Activated effector memory CD4-positive, alpha-beta T cell treated with Interleukin-2 at 50 U/mL for 16 hours (primary cell): ENCODE data around the gene ARRDC5.
"Not testable (repeated sequence)": the region's sequence is repeated elsewhere in the genome, so short reads cannot be mapped to it uniquely, and the experiment has no call there.

Experiments used
- DNase-seq: peaks from one replicate; pipeline ENCODE4 v3.0.0-alpha.2; 2020

Gene ARRDC5

GRCh38 chr19:4909897-4910593, 7.3 kb upstream of the ARRDC5 start:
- peak; percentile 90 for DNase-seq

GRCh38 chr19:4909156-4909896, 6.6 kb upstream of the ARRDC5 start, which contains the start of gene UHRF1:
UHRF1 (plus strand) TSS chr19:4909501; CDS start chr19:4910886, 1,385 bp downstream.
- no peak for DNase-seq

- no peak for DNase-seq
These were observed 6.1 kb upstream of the ARRDC5 start for GRCh38 chr19:4908781-4909155.

- no peak for DNase-seq
These were observed 5.7 kb upstream of the ARRDC5 start for GRCh38 chr19:4908360-4908759.

- no peak for DNase-seq
These were observed 4.3 kb upstream of the ARRDC5 start for GRCh38 chr19:4906963-4907362.

GRCh38 chr19:4904481-4904880, 1.8 kb upstream of the ARRDC5 start:
- no peak for DNase-seq

GRCh38 chr19:4900879-4901278, 1.8 kb downstream of the ARRDC5 start:
- not testable (repeated sequence) for DNase-seq

- DNase-seq = no peak
These were observed 5.5 kb downstream of the ARRDC5 start for GRCh38 chr19:4897146-4897545.

GRCh38 chr19:4896372-4896771, 6.3 kb downstream of the ARRDC5 start:
- DNase-seq = no peak

GRCh38 chr19:4892962-4893361, 9.7 kb downstream of the ARRDC5 start:
- not testable (repeated sequence) for DNase-seq

- no peak for DNase-seq
These were observed 11.6 kb downstream of the ARRDC5 start for GRCh38 chr19:4891066-4891465.

- no peak for DNase-seq
These were observed 13.5 kb downstream of the ARRDC5 start for GRCh38 chr19:4889034-4889815.

GRCh38 chr19:4887803-4888202, 14.9 kb downstream of the ARRDC5 start:
- not testable (repeated sequence) for DNase-seq

- not testable (repeated sequence) for DNase-seq
These were observed 17.7 kb downstream of the ARRDC5 start for GRCh38 chr19:4884993-4885392.

GRCh38 chr19:4882874-4883273, 19.8 kb downstream of the ARRDC5 start:
- not testable (repeated sequence) for DNase-seq

GRCh38 chr19:4879041-4879440, 23.7 kb downstream of the ARRDC5 start:
- no peak for DNase-seq

- DNase-seq = no peak
These were observed 24.2 kb downstream of the ARRDC5 start for GRCh38 chr19:4878491-4878968.

- no peak for DNase-seq
These were observed 24.8 kb downstream of the ARRDC5 start for GRCh38 chr19:4877753-4878490.

GRCh38 chr19:4873930-4874329, 28.8 kb downstream of the ARRDC5 start:
- no peak for DNase-seq

GRCh38 chr19:4871711-4872110, 31.0 kb downstream of the ARRDC5 start:
- DNase-seq = no peak

- no peak for DNase-seq
These were observed 32.5 kb downstream of the ARRDC5 start for GRCh38 chr19:4870025-4870700.

- DNase-seq = no peak
These were observed 34.3 kb downstream of the ARRDC5 start for GRCh38 chr19:4868286-4868834.
